Measurements from ENCODE around the gene MED13. TPM values are rescaled to one million over a fixed set of nuclear protein-coding genes. Genes with fewer than 3 reads are reported as not detected.
"Not testable (repeated sequence)": the region's sequence is repeated elsewhere in the genome, so short reads cannot be mapped to it uniquely, and the experiment has no call there.

Gene MED13
- polyA plus RNA-seq, 12 donors = 23.6 to 37.3 (median 32.4) TPM; not detected in 1

DNA sequence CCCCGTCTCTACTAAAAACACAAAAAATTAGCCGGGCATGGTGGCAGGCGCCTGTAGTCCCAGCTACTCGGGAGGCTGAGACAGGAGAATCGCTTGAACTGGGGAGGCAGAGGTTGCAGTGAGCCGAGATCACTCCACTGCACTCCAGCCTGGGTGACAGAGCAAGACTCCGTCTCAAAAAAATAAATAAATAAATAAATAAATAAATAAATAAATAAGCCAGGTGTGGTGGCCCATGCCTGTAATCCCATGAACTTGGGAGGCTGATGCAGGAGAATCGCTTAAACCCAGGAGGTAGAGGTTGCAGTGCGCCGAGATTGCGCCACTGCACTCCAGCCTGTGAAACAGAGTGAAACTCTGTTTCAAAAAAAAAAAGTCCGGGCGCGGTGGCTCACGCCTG is 149.9 kb downstream of the MED13 start:
- DNase-seq = not testable (repeated sequence)

DNA sequence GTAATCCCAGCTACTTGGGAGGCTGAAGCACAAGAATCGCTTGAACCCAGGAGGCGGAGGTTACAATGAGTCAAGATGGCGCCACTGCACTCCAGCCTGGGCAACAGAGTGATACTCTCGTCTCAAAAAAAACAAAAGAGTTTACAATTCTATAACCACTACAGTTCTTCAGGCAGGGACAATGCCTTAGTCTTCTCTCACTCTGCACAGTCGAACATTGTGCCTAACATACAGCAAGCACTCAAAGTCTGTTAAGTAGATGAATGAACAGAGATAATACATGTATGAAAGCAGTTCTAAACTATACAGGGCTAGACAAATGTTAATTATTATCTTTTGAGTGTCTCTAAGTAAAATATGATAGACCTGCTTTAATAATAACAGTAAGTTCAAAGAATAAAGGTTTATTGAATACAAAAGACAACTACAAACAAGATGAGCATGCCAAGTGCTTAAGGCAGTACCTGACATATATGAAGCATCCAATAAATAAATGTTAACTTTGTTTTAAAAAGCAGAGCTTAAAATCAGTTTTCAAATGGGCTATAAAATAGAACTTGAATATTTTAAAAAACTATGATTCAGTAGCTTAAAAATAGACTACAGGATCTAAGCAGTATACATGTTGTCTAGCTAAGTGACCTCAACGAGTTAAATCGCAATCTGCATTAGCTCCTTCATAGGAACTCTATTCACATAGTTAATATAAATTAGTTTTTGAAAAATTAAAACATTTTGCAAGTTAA is 156.6 kb downstream of the MED13 start:
- DNase-seq = no peak

DNA sequence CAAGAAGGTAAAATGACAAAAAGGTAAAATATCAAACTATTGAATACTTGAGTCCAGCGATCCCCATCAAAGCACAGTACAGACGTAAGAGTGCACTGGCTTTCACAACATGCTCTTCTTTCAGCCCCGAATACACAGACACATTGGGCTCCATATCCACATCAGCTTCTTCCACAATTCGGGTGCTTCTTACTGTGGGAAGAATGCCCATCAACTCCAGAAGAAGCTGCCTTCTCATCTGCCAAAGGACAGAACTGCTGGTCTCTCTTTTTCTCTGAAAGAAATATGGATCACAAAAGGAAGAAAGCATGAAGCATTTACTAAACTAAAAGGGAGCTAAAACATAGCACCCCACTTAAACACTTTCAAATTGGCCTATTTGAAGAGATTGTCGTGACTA is 157.7 kb downstream of the MED13 start:
- DNase-seq = no peak

DNA sequence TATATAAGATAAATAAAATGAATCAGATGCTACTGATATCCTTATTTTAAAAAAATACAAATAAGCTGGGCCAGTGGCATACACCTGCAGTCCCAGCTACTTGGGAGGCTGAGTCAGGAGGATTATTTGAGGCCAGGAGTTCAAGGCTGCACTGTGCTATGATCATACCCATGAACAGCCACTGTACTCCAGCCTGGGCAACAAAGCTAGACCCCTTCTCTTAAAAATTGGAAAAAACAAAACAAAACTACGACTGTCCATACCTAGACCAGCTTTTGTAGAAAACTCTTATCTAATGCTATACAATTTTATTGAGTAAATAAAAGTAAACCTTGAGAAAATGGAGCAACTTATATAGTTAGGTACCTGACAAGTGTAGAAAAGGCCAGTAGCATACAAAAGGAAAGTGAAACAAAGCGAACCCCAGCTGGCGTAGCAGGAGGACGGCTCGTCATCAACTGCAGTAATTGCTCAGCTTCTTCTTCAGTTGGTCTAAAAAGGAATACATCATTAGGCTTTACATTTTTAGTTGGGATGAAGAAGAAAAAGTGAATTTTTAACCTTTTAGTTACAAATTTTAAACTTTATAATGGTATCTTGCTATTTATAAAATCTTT is 160.9 kb downstream of the MED13 start:
- DNase-seq = no peak

DNA sequence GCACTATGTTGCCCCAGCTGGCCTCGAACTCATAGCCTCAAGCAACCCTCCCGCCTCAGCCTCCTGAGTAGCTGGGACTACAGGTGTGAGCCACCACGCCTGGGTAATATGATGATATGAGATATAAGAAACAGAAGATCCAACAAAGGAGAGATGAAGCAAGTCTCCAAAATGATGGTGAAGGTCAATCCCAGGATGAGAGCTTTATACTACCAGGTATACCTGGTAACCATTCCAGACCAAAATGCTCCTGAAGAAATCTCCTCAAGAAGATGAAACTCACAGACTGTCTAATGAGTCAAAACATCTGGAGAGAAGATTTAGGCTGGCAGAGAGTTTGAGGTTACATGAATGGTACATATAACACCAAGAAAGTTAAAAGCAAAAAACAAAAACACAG is 161.8 kb downstream of the MED13 start:
- DNase-seq = no peak

DNA sequence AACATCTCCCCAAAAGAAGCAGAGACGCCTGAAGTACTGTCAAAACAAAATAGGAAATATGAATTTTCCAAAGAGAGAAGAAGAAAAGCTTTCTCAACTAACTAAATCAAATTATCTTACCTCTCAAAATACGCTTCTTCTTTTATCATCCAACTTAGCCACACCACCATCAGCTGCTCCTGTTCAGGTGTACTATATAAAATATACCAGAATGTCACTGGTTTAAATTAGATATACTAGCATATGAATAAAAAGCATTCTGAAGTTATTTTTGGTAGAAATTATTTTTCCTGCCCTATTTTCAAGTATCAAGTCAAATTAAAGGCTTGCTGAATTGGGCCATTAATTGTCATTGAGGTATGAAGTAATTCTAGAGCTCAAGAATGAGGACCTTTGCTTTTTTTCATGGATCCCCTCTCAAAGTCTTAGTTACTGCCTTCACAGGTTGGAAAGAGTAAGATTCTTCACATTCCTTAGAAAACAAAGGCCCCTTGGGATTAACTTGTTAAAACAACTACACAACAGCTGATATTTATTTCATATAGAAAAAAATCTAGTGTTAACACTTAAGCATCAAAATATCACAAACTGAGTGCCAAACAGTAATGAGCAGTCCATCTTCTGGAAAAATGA is 167.4 kb downstream of the MED13 start:
- no peak for DNase-seq

DNA sequence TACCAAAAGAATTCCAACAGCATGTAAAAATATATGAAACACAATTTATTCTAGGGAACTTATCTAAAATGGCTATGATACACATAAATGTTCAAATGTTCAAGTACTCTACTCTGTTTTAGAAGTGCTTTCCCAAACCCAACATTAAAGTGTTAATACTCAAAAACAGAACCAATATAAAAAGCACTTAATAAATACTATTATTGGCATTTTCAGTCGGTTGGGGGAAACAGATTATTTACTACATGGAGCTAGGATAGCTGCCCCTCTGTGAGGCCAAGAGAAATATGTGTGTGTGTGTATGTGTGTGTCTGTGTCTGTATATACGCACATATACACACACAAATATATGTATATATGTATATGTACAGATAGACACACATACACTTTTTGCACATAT is 169.7 kb downstream of the MED13 start:
- no peak for DNase-seq

DNA sequence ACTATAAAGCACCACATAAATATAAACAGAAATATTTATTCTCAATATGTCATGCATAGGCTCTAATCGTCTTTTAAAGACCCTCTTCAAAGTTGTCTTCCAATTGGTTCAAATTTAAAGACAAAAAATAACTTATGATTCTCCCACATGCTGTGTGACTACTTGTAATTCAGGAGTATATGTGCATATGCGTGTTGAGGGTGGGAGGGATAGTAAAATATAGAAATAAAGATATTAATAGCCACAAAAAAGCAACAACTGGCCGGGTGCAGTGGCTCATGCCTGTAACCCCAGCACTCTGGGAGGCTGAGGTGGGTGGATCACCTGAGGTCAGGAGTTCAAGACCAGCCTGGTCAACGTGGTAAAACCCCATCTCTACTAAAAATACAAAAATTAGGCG is 170.8 kb downstream of the MED13 start:
- DNase-seq = not testable (repeated sequence)

Other genes starting within 250 kb of the MED13 start
- 1 to 10 TPM in 11 of 12 donors, not detected in 1; 2.6 to 9.3 (median 4.8) TPM for gene BRIP1, start 201.8 kb downstream of the MED13 start, polyA plus RNA-seq (ENCODE audit: insufficient read length in 12 of 12)
- 10 to 100 TPM in 9 of 12 donors, 1 to 10 TPM in 2, not detected in 1; 9.2 to 15.0 (median 12.1) TPM for gene INTS2, start 137.3 kb downstream of the MED13 start, polyA plus RNA-seq (ENCODE audit: insufficient read length in 12 of 12)

Measured in muscle of arm (tissue), 12 donors.